Testis (tissue), 3 donors: ENCODE results near the gene SOCS7. TPM values are rescaled to one million over a fixed set of nuclear protein-coding genes. Genes with fewer than 3 reads are reported as not detected.

ENCODE experiments used
- DNase-seq: peaks from one replicate; pipeline ENCODE4 v3.0.0-alpha.2; 2019
- H3K27ac ChIP-seq, 2 donors: fragments of 200-600 bp; sonication (generic); one replicate each; pipeline ENCODE4 v1.5.1; 2019
- H3K27me3 ChIP-seq: fragments of 200-600 bp; sonication (generic); one replicate; pipeline ENCODE4 v1.5.1; 2019
- H3K36me3 ChIP-seq: fragments of 200-600 bp; sonication (generic); one replicate; pipeline ENCODE4 v1.5.1; 2017; ENCODE audit warnings: low read depth; ENCODE audit errors: missing control alignments
- H3K4me1 ChIP-seq: fragments of 200-600 bp; sonication (generic); one replicate; pipeline ENCODE4 v1.5.1; 2019
- H3K4me3 ChIP-seq, 2 donors: fragments of 200-600 bp; sonication (generic); one replicate each; pipeline ENCODE4 v1.5.1; 2017 to 2019
- H3K9me3 ChIP-seq: fragments of 200-600 bp; sonication (generic); one replicate; pipeline ENCODE4 v1.5.1; 2017
- POLR2A ChIP-seq: fragments of 450-650 bp; IDR thresholded peaks from one replicate; pipeline ENCODE4 v1.6.1; 2017; ENCODE audit warnings: antibody characterized with exemption, mild to moderate bottlenecking, moderate library complexity
- WGBS, 2 donors: methylation state at CpG; one replicate each; pipeline ENCODE4 v1.1.5; 2018; 5-methylcytosine and 5-hydroxymethylcytosine counted together
- intact Hi-C: fragments of 100-400 bp; cut with DNase I; formaldehyde crosslinking; loops from one replicate; pipeline ENCODE4 v1.15.1; 2023; ENCODE audit warnings: low total_unique reads
- polyA plus RNA-seq: library from polyadenylated mRNA; stranded (reverse); fragments of 350-450 nt; fragmentation: Illumina TruSeq; extraction: RNeasy Lipid Tissue Mini Kit (QIAGEN cat#74804); gene quantifications from one replicate; pipeline ENCODE4 v1.2.3, GENCODE V29; 2014; ENCODE audit warnings: low read depth, low replicate concordance; ENCODE audit not compliant: insufficient read depth
- total RNA-seq, 2 donors: library from RNA; depleted of rRNA; stranded (reverse); fragments of >200 nt; gene quantifications; one replicate each; pipeline ENCODE4 v1.2.3, GENCODE V29; 2016
- TF ChIP-seq, protein P1 (sequence below), 3 experiments: fragments of 450-650 bp in 2 of 3; fragments of 200-600 bp in 1 of 3; sonication (generic) in 1 of 3; IDR thresholded peaks; one replicate each; pipeline ENCODE4 v1.5.1; 2016 to 2019; ENCODE audit warnings: antibody characterized with exemption in 3 of 3, mild to moderate bottlenecking in 2 of 3, moderate library complexity in 1 of 3

Gene SOCS7
- total and polyA plus RNA-seq, 3 donors from 2014 or later: 74.9 to 132 (median 132) TPM

- 12 to 32% methylated on average over 7 to 10 of the region's 10 CpGs for WGBS, 2 donors
- Histone ChIP-seq H3K36me3 (no peaks in the 10 kb centered on the region), H3K27me3 (no peaks in the 10 kb centered on the region), H3K4me1 (peaks cover 26% of the 10 kb centered on the region), H3K27ac (no peak overlapping the region), H3K9me3 (no peaks in the 10 kb centered on the region), H3K4me3 (peak overlapping the region; percentile 36 to 54)
- TF ChIP-seq, protein P1, sequence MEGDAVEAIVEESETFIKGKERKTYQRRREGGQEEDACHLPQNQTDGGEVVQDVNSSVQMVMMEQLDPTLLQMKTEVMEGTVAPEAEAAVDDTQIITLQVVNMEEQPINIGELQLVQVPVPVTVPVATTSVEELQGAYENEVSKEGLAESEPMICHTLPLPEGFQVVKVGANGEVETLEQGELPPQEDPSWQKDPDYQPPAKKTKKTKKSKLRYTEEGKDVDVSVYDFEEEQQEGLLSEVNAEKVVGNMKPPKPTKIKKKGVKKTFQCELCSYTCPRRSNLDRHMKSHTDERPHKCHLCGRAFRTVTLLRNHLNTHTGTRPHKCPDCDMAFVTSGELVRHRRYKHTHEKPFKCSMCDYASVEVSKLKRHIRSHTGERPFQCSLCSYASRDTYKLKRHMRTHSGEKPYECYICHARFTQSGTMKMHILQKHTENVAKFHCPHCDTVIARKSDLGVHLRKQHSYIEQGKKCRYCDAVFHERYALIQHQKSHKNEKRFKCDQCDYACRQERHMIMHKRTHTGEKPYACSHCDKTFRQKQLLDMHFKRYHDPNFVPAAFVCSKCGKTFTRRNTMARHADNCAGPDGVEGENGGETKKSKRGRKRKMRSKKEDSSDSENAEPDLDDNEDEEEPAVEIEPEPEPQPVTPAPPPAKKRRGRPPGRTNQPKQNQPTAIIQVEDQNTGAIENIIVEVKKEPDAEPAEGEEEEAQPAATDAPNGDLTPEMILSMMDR (IDR thresholded peaks at IDR 0.05): no peak
- intact Hi-C loops: no loop called here
- DNase-seq: no peak
Observed at GRCh38 chr17:38419508-38419981, 67.9 kb downstream of the SOCS7 start.

- no peak for DNase-seq
- no peak for TF ChIP-seq POLR2A
- TF ChIP-seq, protein P1 (IDR thresholded peaks at IDR 0.05): no peak
- Histone ChIP-seq H3K27me3 (no peaks in the 10 kb centered on the region), H3K9me3 (no peaks in the 10 kb centered on the region), H3K4me1 (peaks cover 30% of the 10 kb centered on the region), H3K36me3 (no peaks in the 10 kb centered on the region), H3K4me3 (no peak overlapping the region), H3K27ac (no peak overlapping the region)
- intact Hi-C loops: loop anchor here (5.0 kb wide), 1 partner anchor 67 kb away; no protein-coding TSS in a partner anchor
- 62 to 82% methylated on average over 6 of the region's 6 CpGs for WGBS, 2 donors
Observed at GRCh38 chr17:38420518-38420917, 68.9 kb downstream of the SOCS7 start.

DNA sequence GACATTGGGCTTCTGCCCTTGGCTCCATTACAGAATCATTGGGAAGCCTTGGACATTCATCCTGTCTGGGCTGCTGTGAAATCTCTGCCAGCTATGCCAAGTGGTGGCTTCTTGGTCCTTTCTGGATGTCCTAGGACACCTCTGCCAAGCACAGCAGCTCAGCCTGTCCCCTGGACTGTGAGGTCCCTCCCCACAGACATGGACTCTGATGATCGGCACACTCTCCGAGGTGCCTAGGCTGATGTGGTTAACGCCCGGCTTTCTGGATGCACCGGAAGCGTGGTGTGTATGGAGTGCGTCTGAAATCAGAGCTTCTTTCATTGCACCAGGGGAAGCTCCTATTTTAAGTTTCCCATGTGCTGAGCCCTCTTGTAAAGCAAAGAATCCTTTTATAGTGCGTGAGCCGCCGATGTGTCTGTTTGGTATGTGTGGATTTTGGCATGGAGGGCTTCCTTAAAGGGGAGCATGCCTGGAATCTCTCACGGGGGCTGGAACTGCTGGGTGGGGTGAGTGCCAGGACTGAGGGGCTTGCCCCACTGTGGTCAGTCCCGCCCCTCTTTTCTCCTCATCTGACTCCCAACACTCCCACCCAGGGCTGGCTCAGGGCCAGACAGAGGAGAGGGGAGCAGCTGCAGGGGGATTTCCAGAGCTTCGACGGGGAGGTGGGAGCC, 69.7 kb downstream of the SOCS7 start:
- TF ChIP-seq, protein P1 (IDR thresholded peaks at IDR 0.05): no peak
- TF ChIP-seq POLR2A: no peak
- H3K27ac ChIP-seq: no peak overlapping the region
- DNase-seq: no peak
- H3K27me3 ChIP-seq: no peaks in the 10 kb centered on the region
- H3K9me3 ChIP-seq: no peaks in the 10 kb centered on the region
- no peak overlapping the region for H3K4me3 ChIP-seq
- no peaks in the 10 kb centered on the region for H3K36me3 ChIP-seq
- WGBS, 2 donors: 25 to 35% methylated on average over 8 to 14 of the region's 14 CpGs
- intact Hi-C loops: loop anchor here (5.0 kb wide), 1 partner anchor 66 kb away; no protein-coding TSS in a partner anchor
- H3K4me1 ChIP-seq: peaks cover 38% of the 10 kb centered on the region

GRCh38 chr17:38421871-38422827, 70.5 kb downstream of the SOCS7 start:
- no peak for DNase-seq
- no peak overlapping the region for H3K27ac ChIP-seq
- H3K4me1 ChIP-seq: peaks cover 42% of the 10 kb centered on the region
- intact Hi-C loops: loop anchor here (5.0 kb wide), 1 partner anchor 65 kb away; no protein-coding TSS in a partner anchor
- no peak overlapping the region for H3K4me3 ChIP-seq
- H3K9me3 ChIP-seq: no peaks in the 10 kb centered on the region
- TF ChIP-seq POLR2A: no peak
- TF ChIP-seq, protein P1 (IDR thresholded peaks at IDR 0.05): no peak
- no peaks in the 10 kb centered on the region for H3K27me3 ChIP-seq
- no peaks in the 10 kb centered on the region for H3K36me3 ChIP-seq
- WGBS, 2 donors: 60 to 76% methylated on average over 12 to 17 of the region's 17 CpGs
